Astrocyte of the hippocampus (primary cell): ENCODE data around the gene ANKRD13C.
"Not testable (repeated sequence)": the region's sequence is repeated elsewhere in the genome, so short reads cannot be mapped to it uniquely, and the experiment has no call there.

ENCODE experiments used
- DNase-seq: peaks from one replicate; pipeline ENCODE4 v3.0.0; 2011; ENCODE audit warnings: low read depth, low spot score

ANKRD13C gene

DNA sequence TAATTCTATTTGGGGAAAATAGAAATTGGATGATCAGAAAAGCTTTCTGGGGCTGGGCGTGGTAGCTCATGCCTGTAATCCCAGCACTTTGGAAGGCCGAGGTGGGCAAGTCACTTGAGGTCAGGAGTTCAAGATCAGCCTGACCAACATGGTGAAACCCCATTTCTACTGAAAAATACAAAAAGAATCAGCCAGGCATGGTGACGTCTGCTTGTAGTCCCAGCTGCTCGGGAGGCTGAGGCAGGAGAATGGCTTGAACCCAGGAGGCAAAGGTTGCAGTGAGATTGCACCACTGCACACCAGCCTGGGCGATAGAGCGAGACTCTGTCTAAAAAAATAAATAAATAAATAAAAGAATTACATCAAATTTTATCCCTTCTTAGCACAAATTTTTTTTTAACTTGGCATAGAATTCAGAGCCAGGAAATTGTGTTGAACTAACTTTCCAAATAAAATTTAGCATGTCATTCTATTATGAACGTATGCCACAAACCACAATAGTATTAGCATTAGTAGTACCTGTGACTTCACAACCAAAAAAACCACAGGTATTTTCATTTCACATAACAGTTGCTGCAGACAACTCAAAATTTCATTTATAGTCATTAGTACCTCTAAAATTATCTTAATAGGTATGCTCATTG, 4.5 kb upstream of the ANKRD13C start:
- DNase-seq: peak; percentile 54

DNA sequence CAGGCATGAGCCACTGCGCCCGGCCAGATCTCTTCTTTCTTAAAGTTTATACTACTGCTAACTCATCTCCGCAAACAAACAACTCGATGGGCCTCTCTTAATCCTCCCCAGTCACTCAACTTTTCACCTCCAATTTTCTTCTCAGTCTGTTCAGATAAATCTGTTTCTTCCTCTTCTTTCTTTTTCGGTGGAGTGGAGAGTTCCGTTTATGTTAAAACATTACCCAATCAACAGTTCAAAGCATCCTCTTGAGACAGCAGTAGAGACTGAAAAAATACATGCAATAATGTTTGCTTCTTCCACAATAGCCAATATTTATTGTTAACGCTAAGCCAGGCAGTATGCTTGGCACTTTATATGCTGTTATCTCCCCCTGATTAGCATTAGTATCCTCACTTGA, 1.4 kb upstream of the ANKRD13C start:
- no peak for DNase-seq

- DNase-seq: no peak
These were observed 537 bp upstream of the ANKRD13C start for GRCh38 chr1:70355111-70355407.

GRCh38 chr1:70353601-70354331, 756 bp downstream of the ANKRD13C start:
- DNase-seq: peak; percentile 92

DNA sequence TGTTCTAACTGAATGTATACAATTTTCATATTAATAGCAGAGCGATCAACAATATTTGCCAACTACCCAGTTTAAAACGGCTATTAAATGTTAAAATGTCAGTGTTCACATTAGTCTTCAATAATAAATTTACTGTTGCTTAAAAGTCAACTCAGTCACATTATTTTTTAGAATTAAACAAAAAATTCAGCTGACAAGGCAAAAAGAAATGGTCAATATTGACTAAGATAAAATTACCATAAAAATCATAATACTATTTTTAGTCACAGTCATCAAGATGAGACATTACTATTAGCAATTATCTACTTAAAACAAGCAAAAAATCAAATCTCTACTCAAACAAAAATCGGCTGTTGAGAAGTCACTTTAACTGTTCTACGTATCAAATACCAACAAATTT, 1.5 kb downstream of the ANKRD13C start:
- no peak for DNase-seq

- DNase-seq: not testable (repeated sequence)
These were observed 4.7 kb downstream of the ANKRD13C start for GRCh38 chr1:70349799-70350198.

DNA sequence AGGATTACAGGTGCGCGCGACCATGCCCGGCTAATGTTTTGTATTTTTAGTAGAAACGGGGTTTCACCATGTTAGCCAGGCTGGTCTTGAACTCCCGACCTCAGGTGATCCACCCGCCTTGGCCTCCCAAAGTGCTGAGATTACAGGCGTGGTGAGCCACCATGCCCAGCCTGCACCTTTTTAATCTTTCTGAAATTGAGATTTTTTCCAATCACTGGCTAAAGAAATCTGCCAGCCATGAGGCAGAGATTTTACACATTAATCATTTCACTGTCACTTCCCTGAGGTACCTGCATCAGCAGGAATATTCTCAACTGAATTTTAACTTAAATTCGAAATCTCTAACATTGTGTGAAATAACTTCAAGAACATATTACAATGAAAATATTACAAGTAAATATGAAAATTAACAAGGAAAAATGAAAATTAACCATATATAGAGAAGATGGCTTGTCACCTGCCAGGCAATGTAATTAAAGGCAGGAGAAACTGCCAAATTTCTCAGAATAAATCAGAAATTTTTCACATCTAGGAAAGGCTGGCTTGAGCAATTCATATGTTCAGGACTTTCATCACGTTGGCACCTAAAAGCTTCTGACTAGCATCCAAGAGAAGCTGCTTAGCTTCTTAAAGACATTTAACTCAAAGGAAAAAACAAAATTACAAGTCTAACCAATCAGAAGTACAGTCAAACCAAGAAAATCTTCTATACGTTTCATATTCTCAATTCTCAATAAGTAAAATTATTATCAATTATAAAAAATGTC, 5.9 kb downstream of the ANKRD13C start:
- DNase-seq: no peak

GRCh38 chr1:70339644-70340043, 14.9 kb downstream of the ANKRD13C start:
- DNase-seq: not testable (repeated sequence)

DNA sequence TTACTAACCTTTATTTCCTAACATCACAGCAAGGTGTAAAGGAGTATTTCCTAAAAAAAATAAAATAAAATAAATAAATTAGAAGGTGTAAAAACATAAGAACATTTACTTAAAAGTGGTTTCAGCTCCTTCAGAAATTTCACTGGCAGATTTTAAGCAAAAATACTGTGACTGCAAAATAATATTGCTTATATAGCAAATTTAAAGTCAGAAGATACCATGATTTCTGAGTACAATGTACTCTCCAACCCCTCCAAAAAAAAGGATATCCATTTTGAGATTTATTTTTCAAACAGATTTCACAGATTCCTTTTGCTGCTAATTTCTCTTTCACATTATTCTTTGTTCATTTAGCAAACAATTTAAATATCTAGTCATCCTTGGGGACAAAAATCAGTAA, 18.5 kb downstream of the ANKRD13C start:
- no peak for DNase-seq

DNA sequence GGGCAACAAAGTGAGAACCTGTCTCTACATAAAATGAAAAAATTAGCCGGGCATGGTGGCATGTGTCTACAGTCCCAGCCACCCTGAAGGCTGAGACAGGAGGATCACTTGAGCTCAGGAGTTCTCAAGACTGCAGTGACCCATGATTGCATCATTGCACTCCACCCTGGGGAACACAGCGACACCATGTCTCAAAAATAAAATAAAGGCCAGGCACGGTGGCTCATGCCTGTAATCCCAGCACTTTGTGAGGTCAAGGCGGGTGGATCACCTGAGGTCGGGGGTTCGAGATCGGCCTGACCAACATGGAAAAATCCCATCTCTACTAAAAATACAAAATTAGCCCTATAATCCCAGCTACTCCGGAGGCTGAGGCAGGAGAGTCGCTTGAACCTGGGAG, 20.1 kb downstream of the ANKRD13C start:
- no peak for DNase-seq

DNA sequence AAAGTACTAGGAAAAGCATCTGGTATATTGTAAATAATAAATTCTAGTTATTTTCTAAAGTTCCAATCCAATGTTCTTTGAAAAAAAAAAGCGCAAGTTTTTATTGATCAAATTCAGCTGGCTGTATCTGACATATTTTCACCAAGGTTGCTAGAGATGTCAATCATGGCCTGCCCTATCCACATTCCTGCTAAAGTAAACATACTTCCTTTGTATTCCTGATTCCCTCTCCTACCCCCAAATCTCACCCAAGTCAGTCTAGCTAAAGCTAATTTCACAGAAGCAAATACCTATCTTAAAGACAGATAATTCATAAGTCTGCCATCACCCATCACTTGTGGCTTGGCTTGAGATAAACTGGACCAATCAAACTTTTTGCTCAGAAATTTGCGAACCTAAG, 21.3 kb downstream of the ANKRD13C start:
- no peak for DNase-seq

DNA sequence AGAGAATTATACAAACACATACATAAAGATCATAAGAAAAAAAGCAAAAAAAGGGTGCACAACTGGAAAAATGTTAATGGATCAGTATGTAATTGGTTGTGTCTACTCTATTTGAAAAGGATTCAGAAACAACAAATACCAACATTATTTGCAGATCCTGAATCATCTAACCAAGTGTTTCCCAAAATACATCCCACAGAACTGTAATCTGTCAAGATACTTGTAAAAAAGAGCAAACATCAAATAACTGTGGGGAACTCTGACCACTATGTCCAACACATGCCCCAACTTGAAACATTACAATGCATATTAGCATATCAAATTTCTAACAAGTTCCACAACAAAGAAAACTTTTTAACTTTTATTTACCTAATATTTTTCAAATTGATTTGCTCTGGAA, 22.6 kb downstream of the ANKRD13C start:
- DNase-seq: peak; percentile 54

DNA sequence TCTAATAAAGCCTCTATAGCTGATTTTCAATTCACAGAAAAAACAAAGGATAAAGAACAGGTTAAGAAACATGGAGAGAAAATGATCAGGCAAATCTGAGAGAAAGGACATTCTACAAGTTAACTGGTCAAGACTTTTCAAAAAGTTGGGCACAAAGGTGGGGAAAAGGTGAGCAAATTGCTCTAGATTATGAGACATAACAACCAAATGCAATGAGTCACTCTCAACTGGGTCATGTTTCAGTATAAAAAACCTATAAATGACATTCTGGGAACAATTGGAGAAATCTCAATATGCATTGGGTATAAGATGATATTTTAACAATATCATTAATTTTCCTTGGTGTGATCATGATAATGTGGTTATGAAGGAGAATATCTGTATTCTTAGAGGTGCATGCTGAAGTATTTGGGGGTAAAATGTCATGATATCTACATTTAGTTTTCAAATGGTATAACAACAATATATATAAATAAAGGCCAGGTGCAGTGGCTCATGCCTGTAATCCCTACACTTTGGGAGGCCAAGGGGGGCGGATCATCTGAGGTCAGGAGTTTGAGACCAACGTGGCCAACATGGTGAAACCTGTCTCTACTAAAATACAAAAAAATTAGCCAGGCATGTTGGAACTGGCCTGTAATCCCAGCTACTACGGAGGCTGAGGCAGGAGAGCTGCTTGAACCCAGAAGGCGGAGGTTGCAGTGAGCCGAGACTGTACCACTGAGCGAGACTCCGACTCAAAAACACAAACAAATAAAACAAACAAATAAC, 27.0 kb downstream of the ANKRD13C start:
- DNase-seq: no peak

DNA sequence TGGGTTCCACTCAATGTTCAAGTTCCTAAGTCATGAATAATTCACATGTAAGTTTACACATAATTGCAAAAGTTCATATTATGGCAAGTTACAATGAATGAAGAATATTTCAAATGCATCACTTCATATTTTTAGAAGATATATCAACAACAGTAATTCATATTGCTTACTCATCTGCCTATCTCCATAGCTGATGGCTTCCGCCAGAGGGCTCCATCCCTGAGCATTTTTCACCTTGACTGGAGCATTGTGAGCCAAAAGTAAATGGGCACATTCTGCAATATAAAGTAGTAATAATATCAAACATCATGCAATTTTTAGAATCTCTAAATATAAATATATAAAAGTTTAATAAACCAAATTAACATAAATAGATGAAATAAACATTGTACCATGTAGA, 29.8 kb downstream of the ANKRD13C start:
- no peak for DNase-seq

DNA sequence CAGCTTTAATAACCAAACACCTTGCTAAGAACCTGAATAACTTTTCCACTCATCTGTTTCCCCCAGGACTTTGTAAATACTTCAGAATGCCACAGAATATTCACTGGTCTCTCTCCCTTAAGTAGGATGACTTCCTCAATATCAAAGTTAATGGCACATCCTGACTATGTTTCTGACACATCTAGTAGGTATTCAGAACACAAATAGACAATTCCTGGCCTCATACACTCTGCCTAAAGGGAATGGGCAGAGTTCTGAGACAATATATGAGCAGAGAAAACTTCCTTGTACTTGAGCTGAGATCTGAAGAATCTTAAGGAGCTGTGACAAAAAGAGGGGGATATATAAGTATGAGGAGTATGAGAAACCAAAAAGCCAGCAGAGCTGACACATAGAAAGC, 34.8 kb downstream of the ANKRD13C start:
- DNase-seq: peak; percentile 53

DNA sequence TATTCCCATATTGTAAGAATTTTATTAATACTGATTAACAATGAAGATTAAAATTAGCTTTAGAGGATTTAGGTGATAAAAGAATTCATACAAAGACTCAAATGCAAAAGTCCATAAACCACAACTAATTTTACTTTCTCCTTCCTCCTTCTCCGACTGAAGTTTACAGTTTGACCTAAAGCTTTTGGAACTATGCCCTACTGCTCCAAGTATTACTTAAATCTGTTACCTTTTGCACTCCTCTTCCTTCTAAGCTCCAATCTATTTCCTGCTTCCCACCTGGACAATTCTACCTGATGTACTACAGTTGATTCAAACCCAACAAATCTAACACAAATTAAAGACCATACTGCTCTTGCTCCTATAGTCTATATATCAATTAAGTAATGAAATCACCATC, 36.3 kb downstream of the ANKRD13C start:
- no peak for DNase-seq

DNA sequence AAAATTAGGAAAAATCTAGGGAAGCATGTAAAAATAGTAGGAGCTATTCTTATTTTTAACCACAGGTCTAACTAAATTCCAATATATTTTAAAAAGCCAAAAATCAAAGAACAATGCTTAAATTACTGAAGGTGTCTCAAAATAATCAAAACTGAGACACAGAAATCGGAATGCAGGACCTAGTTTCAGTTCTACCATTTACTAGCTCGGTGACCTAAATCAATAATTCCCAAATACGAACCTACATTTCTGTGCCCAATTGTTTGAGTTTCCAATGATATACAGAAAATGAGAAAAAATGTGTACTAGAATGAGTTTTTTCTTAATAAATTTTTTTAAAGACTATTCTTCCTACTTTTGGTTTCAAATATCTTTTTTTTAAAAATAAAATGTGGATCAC, 37.4 kb downstream of the ANKRD13C start:
- no peak for DNase-seq

GRCh38 chr1:70315782-70316181, 38.7 kb downstream of the ANKRD13C start:
- no peak for DNase-seq

- DNase-seq: peak; percentile 10
These were observed 39.7 kb downstream of the ANKRD13C start for GRCh38 chr1:70314706-70315304.

- no peak for DNase-seq
These were observed 43.2 kb downstream of the ANKRD13C start for GRCh38 chr1:70311369-70311768.

DNA sequence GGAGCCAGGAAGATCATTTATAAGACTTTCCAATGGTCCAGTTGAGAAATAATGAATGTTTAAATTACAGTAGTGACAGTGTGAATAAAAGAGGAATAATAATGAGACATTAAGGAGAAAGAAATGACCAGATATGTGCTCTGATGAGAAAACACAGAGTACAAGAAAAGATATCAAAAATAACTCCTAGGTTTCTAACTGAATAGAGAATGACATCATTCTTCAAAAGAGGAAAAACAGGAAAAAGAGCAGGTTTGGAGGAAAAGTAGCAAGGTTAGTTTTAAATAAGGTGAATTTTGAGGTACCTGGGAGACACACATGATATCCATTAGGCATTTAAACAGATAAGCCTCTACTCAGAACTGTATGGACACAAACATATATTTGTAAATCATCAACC, 55.0 kb downstream of the ANKRD13C start:
- DNase-seq: no peak

GRCh38 chr1:70295749-70296148, 58.8 kb downstream of the ANKRD13C start:
- no peak for DNase-seq
